Kidney epithelial cell (primary cell): ENCODE measurements around the gene ZNF723. TPM values are rescaled to one million over a fixed set of nuclear protein-coding genes. Genes with fewer than 3 reads are reported as not detected.
"Not testable (repeated sequence)": the region's sequence is repeated elsewhere in the genome, so short reads cannot be mapped to it uniquely, and the experiment has no call there.

Experiments used
- DNase-seq: peaks from one replicate; pipeline ENCODE4 v3.0.0-alpha.2; 2010; ENCODE audit warnings: low read depth
- H3K27me3 ChIP-seq: 2 replicates; pipeline ENCODE4 v1.6.0; 2011; ENCODE audit warnings: low read length; ENCODE audit not compliant: control insufficient read depth, insufficient read depth
- H3K36me3 ChIP-seq: 2 replicates; pipeline ENCODE4 v1.5.1; 2011; ENCODE audit warnings: low read length; ENCODE audit not compliant: control insufficient read depth, insufficient read depth
- H3K4me3 ChIP-seq: 2 replicates; pipeline ENCODE4 v1.5.1; 2011; ENCODE audit warnings: low read depth, mild to moderate bottlenecking, control low read depth, low read length
- CTCF ChIP-seq: IDR thresholded peaks from 2 replicates; pipeline ENCODE4 v1.5.1; 2011; ENCODE audit warnings: mild to moderate bottlenecking, moderate library complexity, low read length, control low read depth, inconsistent platforms; ENCODE audit not compliant: insufficient read depth, poor library complexity, severe bottlenecking
- total RNA-seq: library from RNA; depleted of rRNA; stranded (reverse); fragments of >200 nt; gene quantifications from 2 replicates; pipeline ENCODE4 v1.2.3, GENCODE V29; 2015

ZNF723 gene
- total RNA-seq, 1 donor from 2014 or later = not detected

GRCh38 chr19:22814124-22814523 is 18.0 kb upstream of the ZNF723 start:
- H3K36me3 ChIP-seq = no peaks in the 10 kb centered on the region
- H3K4me3 ChIP-seq = no peak overlapping the region
- no peak for DNase-seq
- H3K27me3 ChIP-seq = no peaks in the 10 kb centered on the region
- no peak for TF ChIP-seq CTCF

GRCh38 chr19:22831211-22831610 is 880 bp upstream of the ZNF723 start:
- H3K36me3 ChIP-seq = no peaks in the 10 kb centered on the region
- H3K4me3 ChIP-seq = no peak overlapping the region
- H3K27me3 ChIP-seq = no peaks in the 10 kb centered on the region
- no peak for DNase-seq
- no peak for TF ChIP-seq CTCF

GRCh38 chr19:22857713-22858320 is 25.7 kb downstream of the ZNF723 start:
- not testable (repeated sequence) for H3K4me3 ChIP-seq, H3K27me3 ChIP-seq, DNase-seq, H3K36me3 ChIP-seq

GRCh38 chr19:22882797-22883196 is 50.7 kb downstream of the ZNF723 start:
- no peak for TF ChIP-seq CTCF
- no peak for DNase-seq
- no peaks in the 10 kb centered on the region for H3K27me3 ChIP-seq

GRCh38 chr19:22893855-22894270 is 61.8 kb downstream of the ZNF723 start:
- no peak overlapping the region for H3K4me3 ChIP-seq
- DNase-seq = no peak
- no peaks in the 10 kb centered on the region for H3K36me3 ChIP-seq
- no peaks in the 10 kb centered on the region for H3K27me3 ChIP-seq
- TF ChIP-seq CTCF = no peak

More at GRCh38 chr19:22882797-22883196, 50.7 kb downstream of the ZNF723 start:
- H3K36me3 ChIP-seq = no peaks in the 10 kb centered on the region
- no peak overlapping the region for H3K4me3 ChIP-seq

- H3K36me3 ChIP-seq = no peaks in the 10 kb centered on the region
- no peak for TF ChIP-seq CTCF
- no peaks in the 10 kb centered on the region for H3K27me3 ChIP-seq
- no peak for DNase-seq
- no peak overlapping the region for H3K4me3 ChIP-seq
Observed at GRCh38 chr19:22901431-22902130, 69.5 kb downstream of the ZNF723 start.

Other genes with a start within 250 kb of the ZNF723 start
- 0.71 and 0.89 TPM in 2 replicates for gene ZNF492, start 198.0 kb upstream of the ZNF723 start, total RNA-seq
- gene ZNF99, start 48.1 kb upstream of the ZNF723 start, total RNA-seq = under 0.01 and 0.13 TPM in 2 replicates
- 0.89 TPM in 1 of 2 replicates, not detected in the other for gene ZNF728, start 170.9 kb downstream of the ZNF723 start, total RNA-seq